ENCODE results near the gene RBMX. TPM values are rescaled to one million over a fixed set of nuclear protein-coding genes. Genes with fewer than 3 reads are reported as not detected.
"Not testable (repeated sequence)": the region's sequence is repeated elsewhere in the genome, so short reads cannot be mapped to it uniquely, and the experiment has no call there.

Gene RBMX
- total RNA-seq, 1 donor from 2014 or later: 267 TPM

GRCh38 chrX:136878423-136878822 lies 2.1 kb downstream of the RBMX start:
- Mint-ChIP-seq H3K36me3 (ENCODE audit: low read depth, unreplicated experiment) (peaks cover 33% of the 10 kb centered on the region), H3K9me3 (ENCODE audit: unreplicated experiment) (no peaks in the 10 kb centered on the region), H3K27me3 (ENCODE audit: unreplicated experiment) (no peaks in the 10 kb centered on the region), H3K4me1 (ENCODE audit: unreplicated experiment) (peaks cover 11% of the 10 kb centered on the region), H3K27ac (ENCODE audit: unreplicated experiment) (no peak overlapping the region), H3K4me3 (ENCODE audit: unreplicated experiment) (peak overlapping the region; percentile 100)
- TF ChIP-seq, protein P1, sequence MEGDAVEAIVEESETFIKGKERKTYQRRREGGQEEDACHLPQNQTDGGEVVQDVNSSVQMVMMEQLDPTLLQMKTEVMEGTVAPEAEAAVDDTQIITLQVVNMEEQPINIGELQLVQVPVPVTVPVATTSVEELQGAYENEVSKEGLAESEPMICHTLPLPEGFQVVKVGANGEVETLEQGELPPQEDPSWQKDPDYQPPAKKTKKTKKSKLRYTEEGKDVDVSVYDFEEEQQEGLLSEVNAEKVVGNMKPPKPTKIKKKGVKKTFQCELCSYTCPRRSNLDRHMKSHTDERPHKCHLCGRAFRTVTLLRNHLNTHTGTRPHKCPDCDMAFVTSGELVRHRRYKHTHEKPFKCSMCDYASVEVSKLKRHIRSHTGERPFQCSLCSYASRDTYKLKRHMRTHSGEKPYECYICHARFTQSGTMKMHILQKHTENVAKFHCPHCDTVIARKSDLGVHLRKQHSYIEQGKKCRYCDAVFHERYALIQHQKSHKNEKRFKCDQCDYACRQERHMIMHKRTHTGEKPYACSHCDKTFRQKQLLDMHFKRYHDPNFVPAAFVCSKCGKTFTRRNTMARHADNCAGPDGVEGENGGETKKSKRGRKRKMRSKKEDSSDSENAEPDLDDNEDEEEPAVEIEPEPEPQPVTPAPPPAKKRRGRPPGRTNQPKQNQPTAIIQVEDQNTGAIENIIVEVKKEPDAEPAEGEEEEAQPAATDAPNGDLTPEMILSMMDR (IDR thresholded peaks at IDR 0.05; ENCODE audit: unreplicated experiment): no peak
- no peak for DNase-seq (ENCODE audit: low spot score)

- DNase-seq (ENCODE audit: low spot score); H3K4me1 Mint-ChIP-seq (ENCODE audit: unreplicated experiment); H3K27ac Mint-ChIP-seq (ENCODE audit: unreplicated experiment); H3K27me3 Mint-ChIP-seq (ENCODE audit: unreplicated experiment); H3K9me3 Mint-ChIP-seq (ENCODE audit: unreplicated experiment); H3K4me3 Mint-ChIP-seq (ENCODE audit: unreplicated experiment): not testable (repeated sequence)
- H3K36me3 Mint-ChIP-seq (ENCODE audit: low read depth, unreplicated experiment): peaks cover 30% of the 10 kb centered on the region
These were observed 6.4 kb downstream of the RBMX start for GRCh38 chrX:136874114-136874513.

- peaks cover 28% of the 10 kb centered on the region for H3K36me3 Mint-ChIP-seq (ENCODE audit: low read depth, unreplicated experiment)
- not testable (repeated sequence) for H3K4me1 Mint-ChIP-seq (ENCODE audit: unreplicated experiment); H3K27me3 Mint-ChIP-seq (ENCODE audit: unreplicated experiment); H3K9me3 Mint-ChIP-seq (ENCODE audit: unreplicated experiment); H3K4me3 Mint-ChIP-seq (ENCODE audit: unreplicated experiment); H3K27ac Mint-ChIP-seq (ENCODE audit: unreplicated experiment); DNase-seq (ENCODE audit: low spot score)
These were observed 7.3 kb downstream of the RBMX start for GRCh38 chrX:136873210-136873609.

GRCh38 chrX:136872091-136872700 lies 8.3 kb downstream of the RBMX start:
- H3K27ac Mint-ChIP-seq (ENCODE audit: unreplicated experiment): no peak overlapping the region
- DNase-seq (ENCODE audit: low spot score): no peak
- no peaks in the 10 kb centered on the region for H3K9me3 Mint-ChIP-seq (ENCODE audit: unreplicated experiment)
- H3K4me3 Mint-ChIP-seq (ENCODE audit: unreplicated experiment): no peak overlapping the region
- H3K36me3 Mint-ChIP-seq (ENCODE audit: low read depth, unreplicated experiment): peaks cover 25% of the 10 kb centered on the region
- peaks cover 4% of the 10 kb centered on the region for H3K4me1 Mint-ChIP-seq (ENCODE audit: unreplicated experiment)
- TF ChIP-seq, protein P1 (IDR thresholded peaks at IDR 0.05; ENCODE audit: unreplicated experiment): no peak
- no peaks in the 10 kb centered on the region for H3K27me3 Mint-ChIP-seq (ENCODE audit: unreplicated experiment)

DNA sequence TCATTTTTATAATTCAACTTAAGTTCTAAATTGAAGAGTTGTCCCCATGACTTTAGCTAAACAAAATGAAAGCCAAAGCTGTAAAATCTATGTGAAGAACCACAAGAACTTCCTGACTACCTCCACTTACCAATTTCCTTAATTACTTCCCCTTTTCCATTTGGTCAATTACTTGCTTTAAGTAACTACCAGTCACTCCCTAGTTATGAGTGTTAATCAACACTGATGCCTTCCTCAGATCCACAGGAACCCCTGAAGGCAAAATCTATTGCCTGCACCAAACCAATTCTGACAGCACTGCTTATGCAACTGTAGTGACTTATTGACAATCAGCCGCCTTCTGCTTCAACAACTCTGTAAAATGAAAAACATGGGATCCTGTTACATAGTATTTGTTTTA lies 10.5 kb downstream of the RBMX start:
- peak overlapping the region; percentile 56 for H3K4me3 Mint-ChIP-seq (ENCODE audit: unreplicated experiment)
- no peaks in the 10 kb centered on the region for H3K27me3 Mint-ChIP-seq (ENCODE audit: unreplicated experiment)
- no peak for DNase-seq (ENCODE audit: low spot score)
- no peak overlapping the region for H3K27ac Mint-ChIP-seq (ENCODE audit: unreplicated experiment)
- H3K9me3 Mint-ChIP-seq (ENCODE audit: unreplicated experiment): no peaks in the 10 kb centered on the region
- peaks cover 16% of the 10 kb centered on the region for H3K36me3 Mint-ChIP-seq (ENCODE audit: low read depth, unreplicated experiment)
- TF ChIP-seq, protein P1 (IDR thresholded peaks at IDR 0.05; ENCODE audit: unreplicated experiment): no peak
- H3K4me1 Mint-ChIP-seq (ENCODE audit: unreplicated experiment): peaks cover 2% of the 10 kb centered on the region

GRCh38 chrX:136868283-136869055 lies 12.1 kb downstream of the RBMX start:
- TF ChIP-seq, protein P1 (IDR thresholded peaks at IDR 0.05; ENCODE audit: unreplicated experiment): no peak
- H3K36me3 Mint-ChIP-seq (ENCODE audit: low read depth, unreplicated experiment): peaks cover 9% of the 10 kb centered on the region
- no peaks in the 10 kb centered on the region for H3K9me3 Mint-ChIP-seq (ENCODE audit: unreplicated experiment)
- H3K27ac Mint-ChIP-seq (ENCODE audit: unreplicated experiment): no peak overlapping the region
- peaks cover 2% of the 10 kb centered on the region for H3K4me1 Mint-ChIP-seq (ENCODE audit: unreplicated experiment)
- H3K4me3 Mint-ChIP-seq (ENCODE audit: unreplicated experiment): no peak overlapping the region
- DNase-seq (ENCODE audit: low spot score): no peak
- H3K27me3 Mint-ChIP-seq (ENCODE audit: unreplicated experiment): no peaks in the 10 kb centered on the region
